D721Med (cell line): ENCODE data around the gene C1QTNF4.

Experiments used
- DNase-seq: peaks from one replicate; pipeline ENCODE4 v3.0.0; 2011; ENCODE audit warnings: low spot score; ENCODE audit not compliant: insufficient read length
- FAIRE-seq: peaks from 2 replicates; lab custom pipeline; 2011; peaks lifted over from hg19 to GRCh38; lab: Jason Lieb, UNC
- CTCF ChIP-seq: IDR thresholded peaks from 2 replicates; pipeline ENCODE4 v1.5.1; 2012; ENCODE audit warnings: mild to moderate bottlenecking, control low read depth; ENCODE audit not compliant: insufficient read depth; ENCODE audit errors: missing control alignments

Gene C1QTNF4

GRCh38 chr11:47606731-47607130 lies 12.5 kb upstream of the C1QTNF4 start:
- no peak for FAIRE-seq
- no peak for TF ChIP-seq CTCF
- no peak for DNase-seq

DNA sequence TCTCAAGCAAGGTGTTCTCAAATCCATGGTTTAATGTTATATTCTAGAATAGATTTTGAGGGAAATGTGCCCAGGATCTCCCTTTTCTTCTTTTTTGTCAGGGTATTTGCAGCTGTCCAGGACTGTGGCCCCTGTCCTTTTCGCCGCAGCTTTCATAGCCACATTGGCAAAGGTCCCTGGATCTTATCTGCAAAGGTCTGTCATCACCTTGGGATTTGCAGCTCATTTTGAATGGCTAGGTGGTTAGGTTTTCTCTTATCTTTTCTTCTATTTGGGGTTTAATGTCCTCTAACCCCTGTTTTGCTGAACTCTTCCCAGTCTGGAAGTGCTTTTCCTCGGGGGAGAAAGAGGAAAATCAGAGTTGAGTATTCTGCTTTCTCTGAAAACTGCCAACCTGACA lies 11.7 kb upstream of the C1QTNF4 start:
- DNase-seq: no peak
- FAIRE-seq: no peak
- no peak for TF ChIP-seq CTCF

DNA sequence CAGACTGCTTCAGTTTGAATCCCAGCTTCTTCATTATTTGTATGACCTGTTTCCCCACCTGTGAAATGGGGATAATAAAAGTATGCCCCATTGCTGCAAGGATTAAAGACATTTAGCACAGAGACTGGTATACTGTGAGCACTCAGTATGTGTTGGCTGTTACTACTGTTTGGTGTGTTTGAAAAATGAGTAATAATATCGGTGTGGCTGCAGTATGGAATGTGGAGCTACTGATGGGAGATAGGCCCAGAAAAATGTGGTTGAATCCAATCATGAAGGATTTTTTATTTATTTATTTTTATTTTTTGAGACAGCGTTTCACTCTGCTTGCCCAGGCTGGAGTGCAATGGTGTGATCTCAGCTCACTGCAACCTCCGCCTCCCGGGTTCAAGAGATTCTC lies 9.1 kb upstream of the C1QTNF4 start:
- TF ChIP-seq CTCF: no peak
- no peak for DNase-seq
- no peak for FAIRE-seq

DNA sequence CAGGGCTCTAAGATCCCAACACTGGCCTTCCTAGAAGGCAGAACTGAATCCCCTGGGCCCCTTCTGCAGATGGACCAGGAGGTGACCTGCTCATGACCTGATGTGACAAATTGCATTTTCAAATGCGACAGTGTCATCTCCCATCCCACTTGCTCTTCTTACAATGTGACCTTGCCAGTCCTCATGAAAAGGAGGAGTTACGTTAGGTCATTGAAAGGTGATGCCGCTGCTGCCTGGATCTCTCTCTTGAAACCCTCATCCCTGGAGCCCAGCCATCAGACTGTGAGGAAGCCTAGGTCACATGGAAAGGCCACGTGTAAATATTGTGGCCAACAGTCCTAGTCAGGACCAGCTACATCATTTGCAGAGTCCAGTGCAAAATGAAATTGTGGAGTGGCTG lies 5.7 kb upstream of the C1QTNF4 start:
- TF ChIP-seq CTCF: no peak
- peak; percentile 32 for FAIRE-seq
- DNase-seq: no peak

GRCh38 chr11:47595967-47596366 lies 1.8 kb upstream of the C1QTNF4 start:
- no peak for FAIRE-seq
- DNase-seq: no peak
- TF ChIP-seq CTCF: no peak

DNA sequence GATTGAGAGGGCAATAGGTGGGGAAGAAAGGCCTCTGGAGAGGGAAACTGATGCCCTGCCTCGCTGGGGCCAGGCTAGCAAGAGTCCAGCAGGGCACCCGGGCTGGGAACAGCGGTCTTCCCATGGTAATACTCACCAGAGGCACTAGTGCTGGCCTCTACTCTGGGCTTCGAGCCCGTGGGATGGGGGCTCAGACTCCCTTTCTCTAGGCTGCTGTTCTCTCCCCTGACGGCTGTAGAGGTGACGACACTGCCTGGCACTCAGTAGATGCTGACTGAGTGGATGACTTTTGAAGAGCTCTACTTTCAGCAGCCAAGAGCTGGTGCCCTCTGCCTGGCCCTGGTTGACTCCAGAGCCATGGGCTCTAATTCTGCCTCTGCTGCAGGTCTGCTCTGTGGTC lies 818 bp upstream of the C1QTNF4 start:
- DNase-seq: no peak
- TF ChIP-seq CTCF: no peak

GRCh38 chr11:47593492-47593933 lies 698 bp downstream of the C1QTNF4 start:
- DNase-seq (no peak), FAIRE-seq (no peak)
- no peak for TF ChIP-seq CTCF

More for the DNA sequence above, 818 bp upstream of the C1QTNF4 start:
- FAIRE-seq: no peak
